Measurements from ENCODE around the gene DSPP. TPM values are rescaled to one million over a fixed set of nuclear protein-coding genes. Genes with fewer than 3 reads are reported as not detected.
"Not testable (repeated sequence)": the region's sequence is repeated elsewhere in the genome, so short reads cannot be mapped to it uniquely, and the experiment has no call there.

The DSPP gene
- total RNA-seq: 0.41 TPM

DNA sequence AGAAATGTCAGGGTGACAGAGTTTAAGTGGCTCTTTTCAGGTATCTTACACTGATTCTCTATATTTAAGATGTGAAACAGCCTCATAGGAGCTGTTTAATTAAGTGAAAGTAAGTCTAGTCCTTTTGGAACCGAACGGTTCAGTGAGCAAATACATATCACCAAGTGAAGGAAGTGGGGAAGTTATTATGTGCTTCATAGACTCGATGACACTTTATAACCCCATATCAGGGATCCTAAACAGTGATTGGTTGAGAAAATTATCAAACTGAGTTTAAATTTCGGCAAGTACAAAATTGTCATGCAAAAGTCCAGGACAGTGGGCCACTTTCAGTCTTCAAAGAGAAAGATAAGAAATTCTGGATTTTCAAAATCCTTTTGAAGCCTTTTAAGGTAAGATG lies at the start of gene DSPP:
Gene DSPP, plus strand, starts transcription at position 301 of the 400 bp plus-strand sequence. CDS start 2,380 bp downstream, outside the sequence.
- FAIRE-seq (no peak), DNase-seq (ENCODE audit: low spot score in 2 of 2) (no peak)

DNA sequence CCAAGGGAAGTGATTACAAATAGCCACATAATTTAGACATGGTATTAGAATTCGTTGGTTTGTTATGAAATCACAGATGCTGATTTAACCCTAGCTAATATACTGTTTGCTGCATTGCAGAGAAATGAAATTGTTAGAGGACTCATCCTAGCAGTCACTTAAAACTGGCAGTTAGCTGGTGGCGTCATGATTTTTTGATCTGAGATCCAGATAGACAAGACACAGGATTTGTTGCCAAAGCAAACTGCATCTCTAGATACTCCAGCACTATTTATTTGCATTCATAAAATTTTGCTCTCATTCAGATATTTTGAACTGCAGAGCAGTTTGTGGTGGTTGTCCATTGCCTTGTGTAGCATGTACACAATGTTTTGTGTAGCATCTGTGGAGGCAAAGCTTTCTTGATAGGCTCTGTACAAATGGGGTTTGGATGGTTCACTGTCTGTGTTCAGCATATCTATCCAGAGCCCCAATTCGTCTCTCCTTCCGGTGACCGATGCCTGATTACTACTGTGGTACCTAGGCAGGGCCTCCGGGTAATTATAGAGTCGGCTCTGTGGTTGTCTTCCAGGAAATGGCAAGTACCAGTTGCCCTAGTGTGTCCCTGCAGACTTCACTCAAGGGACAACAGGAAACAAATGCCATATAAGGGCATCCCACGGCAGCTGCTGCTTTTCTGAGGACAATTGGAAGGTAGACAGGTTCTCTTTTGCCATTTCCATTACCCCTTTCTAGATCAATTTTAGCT lies 49.1 kb upstream of the DSPP start:
- DNase-seq (ENCODE audit: low spot score in 2 of 2) (no peak), FAIRE-seq (no peak)

DNA sequence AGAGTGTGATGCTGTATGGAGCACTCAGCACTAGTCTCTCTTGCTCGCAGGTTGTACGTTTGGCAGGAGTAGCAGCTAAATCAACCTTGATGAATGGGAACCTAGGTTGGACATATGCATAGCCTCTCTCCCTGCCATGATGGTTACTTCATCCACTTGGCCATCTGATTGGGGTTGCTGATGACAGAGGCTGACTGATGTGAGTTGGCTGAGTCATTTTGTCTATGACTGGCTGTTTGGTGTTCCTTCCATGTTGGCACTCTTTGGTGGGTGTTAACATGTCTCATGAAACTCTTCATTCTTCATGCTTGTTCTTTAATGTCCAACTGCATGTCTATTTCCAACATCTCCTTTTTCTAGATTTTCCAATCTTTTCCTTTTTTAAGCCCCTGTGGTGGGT lies 47.5 kb upstream of the DSPP start:
- FAIRE-seq: no peak

DNA sequence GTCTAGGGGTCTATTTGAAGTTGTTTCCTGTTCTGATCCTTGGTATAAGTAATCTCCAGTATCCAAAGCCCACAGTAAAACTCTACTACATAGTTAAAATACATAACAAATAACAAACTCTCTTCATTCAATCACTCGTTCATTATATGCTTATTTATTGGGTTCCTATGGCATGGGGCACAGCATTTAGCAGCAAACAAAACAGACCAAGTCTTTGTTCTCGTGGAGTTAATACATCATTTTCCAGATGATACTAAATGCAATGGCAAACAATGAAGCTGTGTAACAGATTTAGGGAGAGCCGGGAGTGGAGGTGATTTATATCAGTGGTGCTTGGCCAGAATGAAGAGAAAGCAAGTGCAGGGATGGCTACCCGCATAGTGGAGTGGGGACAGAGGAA lies 42.6 kb upstream of the DSPP start:
- no peak for FAIRE-seq

More for the DNA sequence above, 47.5 kb upstream of the DSPP start:
- no peak for DNase-seq (ENCODE audit: low spot score in 2 of 2)

DNA sequence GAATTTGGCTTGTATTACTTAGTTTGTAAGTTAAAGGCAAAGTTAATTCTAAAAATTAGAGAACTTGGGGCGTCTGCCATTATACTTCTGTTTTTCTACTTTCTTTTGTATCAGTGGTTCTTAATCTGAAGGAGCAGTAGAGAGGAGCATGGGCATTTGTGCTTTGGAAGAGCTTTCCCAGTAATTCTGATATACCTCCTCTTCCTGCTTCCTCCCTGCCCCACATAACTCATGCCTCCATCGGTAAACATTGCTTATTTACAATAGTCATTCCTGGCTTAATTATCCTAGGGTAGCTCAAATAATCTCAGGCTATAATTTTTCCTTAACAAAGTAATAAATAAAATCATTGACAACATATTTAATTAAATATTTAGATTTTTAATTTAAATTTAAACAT lies 42.1 kb upstream of the DSPP start:
- no peak for FAIRE-seq
- DNase-seq (ENCODE audit: low spot score in 2 of 2): no peak

More for the DNA sequence above, 42.6 kb upstream of the DSPP start:
- no peak for DNase-seq (ENCODE audit: low spot score in 2 of 2)

DNA sequence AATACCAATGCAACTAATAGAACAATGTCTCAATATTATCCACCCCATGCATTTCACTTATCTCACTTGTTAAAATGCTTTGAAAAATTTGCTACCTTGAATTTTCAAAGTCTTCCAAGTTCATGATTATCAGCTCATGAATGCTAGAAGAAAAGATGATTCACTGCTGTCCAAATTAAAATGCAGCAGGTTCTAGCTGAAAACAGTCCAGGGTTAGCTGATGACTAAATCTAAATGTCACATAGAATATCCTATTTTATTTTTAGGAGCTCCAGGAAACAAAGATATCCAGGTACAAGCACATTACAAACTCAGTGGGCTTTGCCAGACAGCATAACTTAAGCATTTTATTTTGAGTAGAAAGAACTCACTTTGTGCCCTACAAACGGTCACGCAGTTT lies 41.1 kb upstream of the DSPP start:
- DNase-seq (ENCODE audit: low spot score in 2 of 2): no peak
- FAIRE-seq: no peak

DNA sequence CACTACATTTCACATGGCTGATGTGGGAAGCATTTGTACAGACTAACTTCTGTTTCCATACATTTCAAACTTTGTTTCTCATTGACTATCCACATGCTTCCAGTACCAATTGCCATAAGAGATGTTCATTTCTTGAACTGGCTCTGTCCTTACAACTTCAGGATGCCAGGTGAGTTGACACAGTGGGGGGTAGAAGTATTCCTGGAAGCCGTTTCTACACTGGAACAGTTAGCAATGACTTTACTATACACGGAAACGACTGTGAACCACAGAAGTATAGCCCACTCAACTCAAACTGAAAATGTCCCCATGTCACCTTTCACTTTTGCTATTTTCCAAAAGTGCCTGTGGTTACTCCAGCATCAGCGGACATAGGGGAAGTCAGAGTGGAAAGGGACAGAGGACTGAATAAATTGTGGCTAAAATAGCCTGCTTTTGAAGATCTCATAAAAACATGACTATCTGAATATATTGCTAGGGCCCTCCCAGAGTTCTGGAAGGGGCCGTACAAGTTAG lies 38.0 kb upstream of the DSPP start:
- no peak for FAIRE-seq
- DNase-seq (ENCODE audit: low spot score in 2 of 2): no peak

DNA sequence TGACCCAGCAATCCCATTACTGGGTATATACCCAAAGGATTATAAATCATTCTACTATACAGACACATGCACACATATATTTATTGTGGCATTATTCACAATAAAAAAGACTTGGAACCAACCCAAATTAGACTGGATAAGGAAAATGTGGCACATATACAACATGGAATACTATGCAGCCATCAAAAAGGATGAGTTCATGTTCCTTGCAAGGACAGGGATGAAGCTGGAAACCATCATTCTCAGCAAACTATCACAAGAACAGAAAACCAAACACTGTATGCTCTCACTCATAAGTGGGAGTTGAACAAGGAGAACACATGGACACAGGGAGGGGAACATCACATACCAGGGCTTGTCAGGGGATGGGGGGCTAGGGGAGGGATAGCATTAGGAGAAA lies 34.0 kb upstream of the DSPP start:
- not testable (repeated sequence) for FAIRE-seq; DNase-seq (ENCODE audit: low spot score in 2 of 2)

DNA sequence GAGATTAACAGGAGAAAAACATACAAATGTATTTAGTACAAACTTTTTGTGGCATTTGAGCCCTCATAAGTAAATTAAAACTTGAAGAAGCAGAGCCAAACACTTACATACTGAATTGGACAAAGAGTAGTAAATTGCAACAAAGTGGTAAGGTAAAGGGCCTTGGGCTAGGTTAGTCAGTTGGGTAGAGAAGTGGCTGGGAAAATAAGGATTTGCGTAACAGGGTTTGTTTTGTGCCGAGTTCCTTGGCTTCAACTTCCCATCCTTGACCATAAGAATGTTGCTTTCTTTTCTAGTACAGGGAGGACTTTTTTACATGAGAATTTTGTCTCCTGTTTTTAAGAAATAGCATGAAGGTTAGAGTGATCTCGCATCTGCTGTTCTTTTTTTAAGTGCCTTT lies 33.3 kb upstream of the DSPP start:
- DNase-seq (ENCODE audit: low spot score in 2 of 2) (no peak), FAIRE-seq (no peak)

DNA sequence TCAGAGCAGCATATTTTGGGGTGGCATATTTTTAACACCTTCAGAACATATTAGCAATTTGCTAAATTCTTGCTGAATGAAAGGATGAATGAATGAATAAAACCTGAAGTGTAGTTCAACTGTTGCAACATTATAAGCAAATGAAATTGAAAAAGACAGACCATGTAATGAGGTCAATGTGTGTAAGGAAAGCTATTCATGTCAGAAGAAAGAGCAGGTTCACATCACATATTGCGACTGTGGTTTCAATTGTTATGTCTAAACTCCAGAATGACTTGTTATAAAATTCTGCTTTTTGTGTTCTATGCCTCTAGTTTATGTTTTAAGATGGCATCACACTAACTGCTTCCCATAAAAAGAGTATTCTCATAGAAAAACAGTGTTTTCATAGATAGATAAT lies 32.9 kb upstream of the DSPP start:
- DNase-seq (ENCODE audit: low spot score in 2 of 2): no peak

DNA sequence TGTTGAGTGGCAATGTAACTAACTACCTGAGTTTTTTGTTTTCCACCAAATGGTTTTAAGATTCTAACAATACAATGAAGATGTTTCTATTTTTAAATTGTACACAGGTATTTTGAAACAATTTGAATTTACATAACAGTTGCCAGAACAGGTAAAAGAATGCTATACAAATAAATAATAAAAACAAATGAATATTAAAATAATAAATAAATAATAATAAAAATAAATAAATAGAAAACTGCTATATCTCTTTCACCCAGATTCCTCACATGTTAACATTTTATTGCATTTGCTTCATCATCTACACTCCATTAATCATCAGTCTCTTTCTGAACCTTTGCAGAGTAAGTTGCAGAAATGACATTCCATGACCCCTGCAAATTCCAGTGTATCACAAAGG lies 32.3 kb upstream of the DSPP start:
- FAIRE-seq (no peak), DNase-seq (ENCODE audit: low spot score in 2 of 2) (no peak)

More for the DNA sequence above, 32.9 kb upstream of the DSPP start:
- no peak for FAIRE-seq

DNA sequence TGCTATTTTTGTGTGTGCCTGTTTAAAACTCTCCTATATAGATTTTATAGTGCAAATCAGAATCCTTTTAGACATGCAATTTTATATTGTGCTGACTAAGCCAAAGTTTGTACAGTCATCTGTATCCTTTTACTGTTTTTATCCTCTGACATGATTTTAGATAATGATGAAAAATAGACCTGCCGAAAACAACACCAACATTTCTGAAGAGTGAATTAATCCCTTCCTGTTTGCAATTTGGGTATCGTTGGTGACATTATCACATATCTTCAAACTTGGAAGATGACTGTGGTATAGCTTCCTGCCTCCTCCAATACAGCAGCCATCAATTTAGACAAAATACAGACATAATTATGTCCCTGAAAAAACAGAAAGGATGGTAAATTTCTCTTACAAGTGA lies 28.9 kb upstream of the DSPP start:
- FAIRE-seq: no peak
- no peak for DNase-seq (ENCODE audit: low spot score in 2 of 2)

DNA sequence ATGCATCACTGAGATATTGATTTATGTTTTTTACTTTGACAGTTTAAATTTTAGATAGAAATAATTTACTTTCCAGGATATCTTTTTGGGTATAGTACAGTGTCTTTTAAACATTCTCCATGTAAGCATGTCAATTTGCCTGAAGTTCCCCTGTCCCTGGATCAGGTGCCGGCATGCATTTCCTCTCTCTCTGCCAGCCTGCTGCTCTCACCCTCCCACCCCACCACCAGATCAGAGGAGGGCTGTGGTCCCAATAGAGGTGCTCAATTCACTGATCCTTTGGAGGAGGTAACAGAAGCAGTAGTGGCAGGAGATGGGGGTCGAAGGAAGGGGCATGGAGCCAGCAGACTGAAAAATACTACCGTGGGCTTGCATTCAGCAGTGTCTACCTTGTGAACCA lies 28.3 kb upstream of the DSPP start:
- FAIRE-seq (no peak), DNase-seq (ENCODE audit: low spot score in 2 of 2) (no peak)

DNA sequence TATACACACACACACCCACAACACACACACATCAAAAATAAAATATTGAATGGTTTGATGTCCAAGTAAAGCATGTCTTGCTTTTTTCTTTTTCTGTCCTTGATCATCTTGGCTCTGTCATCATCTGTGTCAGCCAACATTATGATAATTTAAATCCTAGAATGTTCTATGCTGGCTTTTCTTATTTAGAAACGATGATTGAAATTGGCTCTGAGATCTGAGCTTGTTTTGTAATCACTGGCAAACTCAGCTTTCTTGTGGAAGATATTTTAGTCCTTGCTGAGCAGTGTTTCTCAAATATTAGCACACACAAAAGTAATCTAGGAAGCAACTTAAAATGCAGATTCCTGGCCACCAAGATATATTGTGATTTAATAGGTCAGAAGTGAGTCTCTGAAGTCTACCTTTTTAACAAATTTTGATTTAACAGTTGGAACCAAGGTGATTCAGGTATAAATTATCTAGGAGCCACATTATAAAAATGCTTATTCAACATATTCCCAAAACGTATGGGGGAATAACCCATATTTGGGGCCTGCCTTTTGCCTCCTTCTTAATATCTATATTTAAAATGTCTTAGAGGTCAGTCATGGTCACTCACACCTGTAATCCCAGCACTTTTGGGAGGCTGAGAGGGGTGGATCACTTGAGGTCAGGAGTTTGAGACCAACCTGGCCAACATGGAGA lies 24.0 kb upstream of the DSPP start:
- FAIRE-seq (no peak), DNase-seq (ENCODE audit: low spot score in 2 of 2) (no peak)

DNA sequence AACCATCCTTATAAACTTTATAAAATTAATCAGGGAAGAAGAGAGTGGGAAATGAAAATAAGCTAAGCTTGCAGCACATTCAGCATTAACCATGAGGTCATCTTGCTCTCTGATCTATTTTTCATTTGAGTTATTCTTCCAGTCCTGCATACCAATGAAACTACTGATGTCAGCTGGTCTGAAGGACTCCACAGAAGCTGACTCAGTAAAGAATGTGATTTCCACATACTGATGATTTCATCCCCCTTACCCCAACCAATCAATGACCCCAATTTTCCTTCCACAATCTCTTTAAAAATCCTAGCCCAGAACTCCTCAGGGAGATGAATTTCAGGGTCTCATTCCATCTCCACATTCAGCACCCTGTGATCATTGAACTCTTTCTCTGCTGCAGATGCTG lies 18.8 kb upstream of the DSPP start:
- DNase-seq (ENCODE audit: low spot score in 2 of 2): no peak
- no peak for FAIRE-seq

DNA sequence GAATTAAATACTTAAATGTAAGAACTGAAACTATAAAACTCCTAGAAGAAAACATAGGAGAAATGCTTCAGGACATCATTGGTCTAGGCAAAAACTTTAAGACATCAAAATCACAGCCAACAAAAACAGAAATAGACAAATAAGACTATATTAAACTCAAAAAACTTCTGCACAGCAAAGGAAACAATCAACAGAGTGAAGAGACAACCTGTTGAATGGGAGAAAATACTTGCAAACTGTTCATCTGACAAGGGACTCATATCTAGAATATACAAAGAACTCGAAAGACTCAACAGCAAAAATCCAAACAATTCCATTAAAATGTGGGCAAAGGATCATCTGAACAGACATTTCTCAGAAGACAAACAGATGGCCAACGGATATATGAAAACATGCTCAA lies 16.2 kb upstream of the DSPP start:
- FAIRE-seq (no peak), DNase-seq (ENCODE audit: low spot score in 2 of 2) (no peak)

DNA sequence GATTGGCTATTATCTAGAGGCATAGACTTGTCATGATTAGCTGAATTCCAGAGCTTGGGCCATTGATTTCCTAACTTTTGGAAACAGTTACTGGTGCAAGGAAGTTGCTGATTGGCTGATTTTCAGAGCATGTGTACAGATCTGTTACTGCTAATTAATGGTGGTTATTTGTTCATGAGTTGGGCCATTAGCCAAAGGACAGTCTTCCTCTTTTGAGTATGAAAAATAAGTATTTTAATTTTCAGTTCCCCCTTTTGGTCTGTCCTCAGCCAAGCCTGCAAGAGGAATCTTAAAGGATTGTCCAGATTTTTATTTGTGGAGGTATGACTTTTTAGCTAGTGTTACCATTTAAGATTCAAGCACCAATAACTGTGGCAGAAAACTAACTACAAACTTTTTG lies 7.0 kb upstream of the DSPP start:
- FAIRE-seq: no peak
- no peak for DNase-seq (ENCODE audit: low spot score in 2 of 2)

DNA sequence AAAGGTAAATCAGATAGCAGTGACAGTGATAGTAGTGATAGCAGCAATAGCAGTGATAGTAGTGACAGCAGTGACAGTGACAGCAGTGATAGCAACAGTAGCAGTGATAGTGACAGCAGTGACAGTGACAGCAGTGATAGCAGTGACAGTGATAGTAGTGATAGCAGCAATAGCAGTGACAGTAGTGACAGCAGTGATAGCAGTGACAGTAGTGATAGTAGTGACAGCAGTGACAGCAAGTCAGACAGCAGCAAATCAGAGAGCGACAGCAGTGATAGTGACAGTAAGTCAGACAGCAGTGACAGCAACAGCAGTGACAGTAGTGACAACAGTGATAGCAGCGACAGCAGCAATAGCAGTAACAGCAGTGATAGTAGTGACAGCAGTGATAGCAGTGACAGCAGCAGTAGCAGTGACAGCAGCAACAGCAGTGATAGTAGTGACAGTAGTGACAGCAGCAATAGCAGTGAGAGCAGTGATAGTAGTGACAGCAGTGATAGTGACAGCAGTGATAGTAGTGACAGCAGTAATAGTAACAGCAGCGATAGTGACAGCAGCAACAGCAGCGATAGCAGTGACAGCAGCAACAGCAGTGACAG lies 6.1 kb downstream of the DSPP start:
- FAIRE-seq (no peak), DNase-seq (ENCODE audit: low spot score in 2 of 2) (no peak)

DNA sequence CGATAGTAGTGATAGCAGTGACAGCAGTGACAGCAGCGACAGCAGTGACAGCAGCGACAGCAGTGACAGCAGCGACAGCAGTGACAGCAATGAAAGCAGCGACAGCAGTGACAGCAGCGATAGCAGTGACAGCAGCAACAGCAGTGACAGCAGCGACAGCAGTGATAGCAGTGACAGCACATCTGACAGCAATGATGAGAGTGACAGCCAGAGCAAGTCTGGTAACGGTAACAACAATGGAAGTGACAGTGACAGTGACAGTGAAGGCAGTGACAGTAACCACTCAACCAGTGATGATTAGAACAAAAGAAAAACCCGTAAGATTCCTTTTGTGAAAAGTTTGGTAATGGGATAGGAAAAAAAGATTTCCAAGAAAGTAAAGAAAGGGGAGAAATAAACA lies 7.9 kb downstream of the DSPP start:
- DNase-seq (ENCODE audit: low spot score in 2 of 2): no peak
- no peak for FAIRE-seq

DNA sequence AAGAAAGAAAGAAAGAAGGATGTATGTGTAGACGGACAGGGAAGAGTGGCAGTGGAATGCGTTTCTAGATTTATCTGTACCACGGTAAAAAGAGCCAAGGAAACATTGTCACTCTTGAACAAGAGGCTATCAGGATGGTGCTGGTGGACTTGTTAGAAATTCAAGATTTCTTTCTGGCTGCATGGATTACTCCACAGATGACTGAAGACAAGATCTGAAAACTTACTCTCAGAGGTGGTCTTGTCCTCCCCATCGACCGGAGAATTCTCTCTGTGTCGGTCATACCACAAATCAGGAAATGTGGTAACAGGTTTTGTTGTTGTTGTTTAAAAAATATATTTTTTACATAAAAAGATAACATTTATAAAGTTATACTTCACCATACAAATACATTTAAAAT lies 11.8 kb downstream of the DSPP start:
- DNase-seq (ENCODE audit: low spot score in 2 of 2) (no peak), FAIRE-seq (no peak)

DNA sequence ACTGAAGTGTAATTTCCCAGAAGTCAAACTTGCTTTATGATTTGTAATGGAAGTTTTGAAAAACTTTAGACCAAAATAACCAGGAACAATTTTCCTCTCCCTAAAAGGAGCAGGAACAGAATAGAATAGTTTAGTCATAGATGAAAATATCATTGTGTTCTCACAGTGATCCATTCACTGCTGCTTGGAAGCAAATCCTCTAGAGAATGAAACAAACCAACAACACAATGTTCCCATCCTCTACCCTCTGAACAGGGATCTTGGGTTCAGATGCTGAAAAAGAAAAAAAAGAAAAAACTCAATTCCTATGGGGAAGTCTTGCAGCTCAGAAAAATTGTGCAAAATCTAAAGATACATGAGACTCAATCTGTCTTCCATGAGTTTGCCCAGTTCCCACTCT lies 12.2 kb downstream of the DSPP start:
- FAIRE-seq (peak; percentile 90), DNase-seq (ENCODE audit: low spot score in 2 of 2) (peak; percentile 15 to 27)

DNA sequence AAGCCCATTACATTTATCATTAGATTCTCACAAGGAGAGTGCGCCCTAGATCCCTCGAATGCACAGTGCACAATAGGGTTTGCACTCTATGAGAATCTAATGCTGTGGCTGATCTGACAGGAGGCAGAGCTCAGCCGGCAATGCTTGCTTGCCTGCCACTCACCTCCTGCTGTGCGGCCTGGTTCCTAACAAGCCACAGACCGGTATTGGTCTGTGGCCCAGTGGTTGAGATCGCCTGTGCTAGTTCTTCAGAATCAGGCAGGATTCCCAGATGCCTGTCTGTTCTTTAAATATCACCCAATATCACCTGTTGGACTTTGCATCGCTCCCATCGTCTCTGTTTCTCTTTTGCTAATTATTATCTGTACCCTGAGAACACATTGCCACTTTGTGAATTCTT lies 14.0 kb downstream of the DSPP start:
- FAIRE-seq: no peak
- DNase-seq (ENCODE audit: low spot score in 2 of 2): no peak

All from frontal cortex (tissue), 4 donors.